Inferior parietal cortex (tissue), 1 donor: ENCODE data around the gene TPSD1.
"Not testable (repeated sequence)": the region's sequence is repeated elsewhere in the genome, so short reads cannot be mapped to it uniquely, and the experiment has no call there.

Experiments
- DNase-seq: peaks from one replicate; pipeline ENCODE4 v3.0.0-alpha.2; 2016; ENCODE audit errors: extremely low spot score

The TPSD1 gene

DNA sequence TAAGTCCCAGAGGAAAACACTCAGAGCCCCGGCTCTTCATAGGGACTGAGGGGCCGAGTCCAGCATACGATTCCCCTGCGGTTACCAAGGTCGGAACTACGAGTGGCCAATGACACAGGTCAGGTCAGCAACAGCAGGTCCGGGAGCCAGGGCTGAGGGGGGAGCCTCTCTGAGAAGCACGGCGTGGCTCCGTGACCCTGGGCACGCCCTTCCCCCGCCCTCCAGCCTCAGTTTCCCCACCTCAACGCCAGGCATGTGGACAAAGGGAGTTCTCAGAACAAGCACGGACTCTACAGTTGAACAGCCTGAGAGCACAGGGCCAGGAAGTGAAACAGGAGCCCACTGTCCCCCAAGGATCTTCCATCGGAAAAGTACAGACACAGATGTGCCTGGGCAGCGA is 25.6 kb downstream of the TPSD1 start:
- no peak for DNase-seq

GRCh38 chr16:1282324-1282973 is 26.6 kb downstream of the TPSD1 start:
- DNase-seq, result no peak

GRCh38 chr16:1283296-1283695 is 27.4 kb downstream of the TPSD1 start:
- no peak for DNase-seq

DNA sequence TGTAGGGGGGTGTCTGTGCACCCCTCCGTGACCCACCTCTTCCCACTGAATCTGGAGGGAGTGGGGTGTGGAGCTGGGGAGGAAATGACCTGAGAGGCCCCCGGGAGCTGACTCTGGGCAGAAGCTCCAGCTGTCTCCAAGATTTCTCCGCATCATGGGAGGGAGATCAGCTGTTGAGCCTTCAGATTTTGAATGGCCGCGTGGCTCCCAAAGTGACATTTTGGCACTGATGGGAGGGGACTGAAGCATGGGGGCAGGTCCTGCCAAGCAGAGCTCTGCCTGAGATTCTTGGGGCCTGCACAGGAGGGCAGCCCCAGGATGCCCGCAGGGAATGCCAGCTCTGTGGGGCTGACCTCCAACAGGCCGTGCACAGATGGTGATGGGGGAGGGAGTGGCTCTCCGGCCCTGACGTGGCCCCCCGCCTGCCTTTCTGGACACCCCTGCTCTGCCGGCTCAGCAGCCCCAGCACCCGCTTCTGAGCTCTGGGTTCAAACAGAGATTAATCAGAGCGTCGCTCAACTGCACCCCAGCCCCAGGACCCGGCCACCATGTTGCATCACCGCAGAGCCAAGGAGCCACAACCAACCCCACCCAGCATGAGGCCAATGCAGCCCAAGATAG is 28.2 kb downstream of the TPSD1 start:
- no peak for DNase-seq

GRCh38 chr16:1285669-1286512 is 30.0 kb downstream of the TPSD1 start:
- DNase-seq, result no peak

- DNase-seq, result no peak
These were observed 30.7 kb downstream of the TPSD1 start for GRCh38 chr16:1286513-1287094.

DNA sequence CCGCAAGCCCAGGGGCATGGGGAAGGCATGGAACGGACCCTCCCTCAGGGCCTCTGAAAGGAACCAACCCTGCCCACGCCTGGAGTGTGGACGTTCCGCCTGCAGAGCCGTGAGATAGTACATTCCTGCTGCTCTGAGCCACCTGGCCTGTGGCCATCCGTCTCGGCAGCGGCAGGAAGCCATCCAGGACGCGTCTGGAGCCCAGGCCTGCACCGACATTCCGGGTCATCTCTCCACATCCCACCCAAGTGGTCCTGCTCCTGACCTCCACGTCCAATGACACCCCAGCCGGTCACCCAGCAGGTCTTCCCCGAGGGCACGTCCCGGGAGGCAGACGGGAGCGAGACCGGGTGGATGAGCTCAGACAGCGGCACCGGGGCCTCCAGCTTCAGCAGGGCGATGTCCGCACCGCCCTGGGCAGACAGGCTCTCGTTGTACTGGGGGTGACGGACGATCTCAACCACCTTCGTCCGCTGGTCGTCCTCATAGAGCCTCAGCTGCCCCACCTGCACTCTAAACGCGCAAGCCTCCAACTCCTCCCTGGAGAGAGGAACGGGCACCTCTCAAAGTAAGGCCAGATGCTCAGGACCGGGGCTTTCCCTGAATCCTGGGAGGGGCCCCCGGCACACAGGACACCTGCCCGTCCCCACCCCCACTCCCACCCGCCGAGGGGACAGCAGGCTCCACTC is 32.3 kb downstream of the TPSD1 start:
- no peak for DNase-seq

DNA sequence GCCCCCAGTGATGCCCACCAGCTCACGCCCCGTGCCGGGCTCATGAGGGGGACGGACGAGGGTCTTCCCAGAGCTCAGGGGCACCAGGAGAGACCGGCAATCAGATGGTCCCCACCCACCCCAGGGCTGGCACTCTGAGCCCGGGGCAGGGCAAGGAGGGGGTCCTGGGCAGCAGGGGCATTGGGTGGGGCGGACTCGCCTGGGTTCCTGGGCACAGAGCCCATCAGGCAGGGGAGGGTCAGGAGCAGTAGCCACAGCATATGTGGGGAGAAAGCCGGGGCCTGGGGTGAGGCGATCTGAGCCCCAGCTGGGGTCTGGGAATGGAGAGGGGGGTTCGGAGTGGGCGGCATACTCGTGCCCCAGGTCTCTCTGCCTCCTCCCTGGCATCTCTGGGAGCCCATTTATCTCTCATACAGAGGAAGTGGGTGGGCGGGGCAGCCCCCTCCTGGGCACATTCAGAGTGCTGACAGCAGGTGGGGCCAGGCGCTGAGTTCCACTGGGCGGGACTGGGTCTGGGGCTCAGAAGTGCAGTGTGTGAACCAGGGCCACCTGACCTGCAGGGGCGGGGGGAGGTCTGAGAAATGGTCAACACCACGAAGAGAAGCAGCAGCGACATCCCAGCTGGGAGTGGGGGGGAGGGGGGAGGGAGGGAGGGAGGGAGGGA is 33.1 kb downstream of the TPSD1 start:
- DNase-seq, result no peak

DNA sequence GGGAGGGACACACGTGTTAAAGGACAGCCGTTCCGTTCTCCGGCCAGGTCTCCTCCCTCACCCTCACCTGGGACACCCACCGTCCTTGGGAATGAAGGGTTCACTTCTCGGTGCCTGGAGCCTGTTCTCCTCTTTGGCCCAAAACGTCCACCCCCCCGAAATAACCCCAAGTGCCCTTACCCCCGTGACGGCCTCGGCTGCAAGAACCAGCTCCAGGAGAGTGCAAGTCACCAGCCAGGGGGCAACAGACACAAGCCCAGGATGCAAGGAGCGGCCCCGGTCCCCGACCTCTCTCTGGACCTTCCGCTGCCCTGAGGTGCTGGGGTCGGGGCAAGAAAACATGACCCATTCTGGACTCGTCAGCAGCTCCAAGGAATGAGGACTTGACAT is 33.6 kb downstream of the TPSD1 start:
- no peak for DNase-seq

- DNase-seq, result no peak
These were observed 34.2 kb downstream of the TPSD1 start for GRCh38 chr16:1290063-1290501.

- no peak for DNase-seq
These were observed 35.1 kb downstream of the TPSD1 start for GRCh38 chr16:1290860-1291575.

DNA sequence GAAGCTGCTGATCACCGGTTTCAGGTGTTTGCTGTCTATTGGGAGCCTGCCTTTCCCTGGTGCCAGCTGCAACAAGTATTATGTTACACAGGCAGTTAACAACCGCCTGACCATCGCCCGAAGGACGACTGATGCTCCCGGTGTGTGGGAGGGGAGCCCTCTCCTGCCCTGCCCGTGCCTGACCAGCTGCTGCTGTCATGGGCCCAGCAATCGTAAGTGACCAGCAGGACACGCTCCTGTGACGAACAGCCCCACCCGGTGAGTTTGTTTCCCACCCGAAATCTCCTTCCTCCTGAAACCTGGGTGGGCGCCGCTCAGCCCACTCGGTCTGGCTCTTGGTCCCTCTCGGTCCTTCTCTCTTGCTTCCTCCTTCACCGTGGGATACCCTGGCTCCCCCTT is 35.7 kb downstream of the TPSD1 start:
- no peak for DNase-seq

DNA sequence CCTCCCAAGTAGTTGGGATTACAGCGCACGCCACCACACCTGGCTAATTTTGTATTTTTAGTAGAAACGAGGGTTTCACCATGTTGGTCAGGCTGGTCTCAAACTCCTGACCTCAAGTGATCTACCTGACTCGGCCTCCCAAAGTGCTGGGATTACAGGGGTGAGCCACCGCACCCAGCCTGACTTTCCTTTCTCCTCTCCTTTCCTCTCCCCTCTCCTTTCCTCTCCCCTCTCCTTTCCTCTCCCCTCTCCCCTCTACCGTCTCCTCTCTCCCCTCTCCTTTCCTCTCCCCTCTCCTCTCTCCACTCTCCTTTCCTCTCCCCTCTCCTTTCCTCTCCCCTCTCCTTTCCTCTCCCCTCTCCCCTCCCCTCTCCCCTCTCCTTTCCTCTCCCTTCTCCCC is 36.3 kb downstream of the TPSD1 start:
- not testable (repeated sequence) for DNase-seq

DNA sequence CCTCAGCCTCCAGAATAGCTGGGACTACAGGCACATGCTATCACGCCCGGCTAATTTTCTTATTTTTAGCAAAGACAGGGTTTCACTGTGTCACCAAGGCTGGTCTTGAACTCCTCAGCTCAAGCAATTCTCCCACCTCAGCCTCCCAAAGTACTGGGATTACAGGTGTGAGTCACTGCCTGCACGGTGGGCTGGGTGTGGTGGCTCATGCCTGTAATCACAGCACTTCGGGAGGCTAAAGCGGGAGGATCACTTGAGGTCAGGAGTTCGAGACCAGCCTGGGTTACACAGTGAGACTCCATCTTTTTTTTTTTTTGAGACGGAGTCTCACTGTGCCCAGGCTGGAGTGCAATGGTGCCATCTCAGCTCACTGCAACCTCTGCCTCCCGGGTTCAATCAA is 36.9 kb downstream of the TPSD1 start:
- not testable (repeated sequence) for DNase-seq

DNA sequence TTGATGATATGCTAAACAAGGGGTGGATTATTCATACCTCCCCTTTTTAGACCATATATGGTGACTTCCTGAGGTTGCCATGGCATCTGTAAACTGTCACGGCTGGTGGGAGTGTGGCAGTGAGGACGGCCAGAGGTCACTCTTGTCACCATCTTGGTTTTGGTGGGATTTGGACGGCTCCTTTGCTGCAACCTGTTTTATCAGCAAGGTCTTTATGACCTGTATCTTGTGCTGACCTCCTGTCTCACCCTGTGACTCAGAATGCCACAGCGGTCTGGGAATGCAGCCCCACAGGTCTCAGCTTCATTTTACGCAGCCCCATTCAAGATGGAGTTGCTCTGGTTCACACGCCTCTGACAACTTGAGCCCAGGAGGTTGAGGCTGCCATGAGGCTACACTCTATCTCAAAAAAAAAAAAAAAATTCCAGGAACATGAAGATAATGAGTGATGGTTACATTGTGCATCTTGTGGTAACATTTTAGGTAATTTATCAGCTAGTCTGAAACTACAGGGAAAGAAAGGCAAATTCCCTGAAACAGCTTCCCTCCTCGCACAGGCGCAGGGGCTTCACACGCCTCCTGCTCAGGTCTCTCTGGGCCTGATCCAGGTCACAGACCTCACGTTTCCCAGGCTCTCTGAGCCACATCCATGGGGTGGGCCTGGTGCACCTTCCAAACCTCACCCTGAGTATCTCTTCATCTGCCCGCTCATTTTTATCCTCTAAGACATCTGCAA is 38.2 kb downstream of the TPSD1 start:
- DNase-seq, result no peak

DNA sequence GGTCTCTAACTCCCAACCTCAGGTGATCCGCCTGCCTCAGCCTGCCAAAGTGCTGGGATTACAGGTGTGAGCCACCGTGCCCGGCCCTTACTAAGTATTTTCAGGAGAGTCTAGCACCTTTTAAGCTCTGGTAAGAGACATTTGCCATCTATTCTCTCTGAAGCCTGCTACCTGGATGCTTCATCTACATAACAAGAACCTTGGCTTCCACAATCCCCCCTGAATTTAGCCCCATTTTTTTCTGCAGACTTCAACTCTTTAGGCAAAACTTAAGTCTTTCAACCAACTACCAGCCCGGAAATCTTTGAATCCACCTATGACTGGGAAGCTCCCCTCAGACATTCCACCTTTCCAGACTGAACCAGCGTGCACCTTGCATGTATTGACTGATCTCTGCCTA is 39.6 kb downstream of the TPSD1 start:
- DNase-seq, result no peak

DNA sequence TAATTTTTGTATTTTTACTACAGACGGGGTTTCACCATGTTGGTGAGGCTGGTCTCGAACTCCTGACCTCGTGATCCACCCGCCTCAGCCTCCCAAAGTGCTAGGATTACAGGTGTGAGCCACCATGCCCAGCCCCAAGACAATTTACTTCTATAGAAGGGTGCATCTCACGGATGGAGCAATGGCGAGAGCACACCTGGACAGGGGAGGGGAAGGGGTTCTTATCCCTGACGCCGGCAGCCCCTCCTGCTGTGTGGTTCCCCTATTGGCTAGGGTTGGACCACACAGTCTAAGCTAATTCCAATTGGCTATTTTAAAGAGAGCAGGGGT is 40.8 kb downstream of the TPSD1 start:
- not testable (repeated sequence) for DNase-seq

- no peak for DNase-seq
These were observed 41.3 kb downstream of the TPSD1 start for GRCh38 chr16:1297018-1297696.

GRCh38 chr16:1298406-1298805 is 42.5 kb downstream of the TPSD1 start:
- no peak for DNase-seq
